OCI-LY1 (cell line): Measurements from ENCODE around the gene ADAM8.

Experiments used
- CTCF ChIP-seq: fragments of 200-600 bp; sonication (generic), shearing (Covaris generic); IDR thresholded peaks from 2 replicates; pipeline ENCODE4 v1.5.1; 2017; ENCODE audit warnings: mild to moderate bottlenecking, antibody characterized with exemption, low read length, moderate library complexity, mixed read lengths
- EZH2 ChIP-seq: fragments of 200-600 bp; sonication (generic), shearing (Covaris generic); IDR thresholded peaks from 2 replicates; pipeline ENCODE4 v1.8.0; 2017; ENCODE audit warnings: borderline replicate concordance, mixed run types, mild to moderate bottlenecking, antibody characterized with exemption, low read length, moderate library complexity, mixed read lengths

- TF ChIP-seq CTCF (no peak), EZH2 (no peak)
Measured at GRCh38 chr10:133312769-133313145, 36.1 kb upstream of the ADAM8 start.
